Measurements from ENCODE around the gene PLAGL2. TPM values are rescaled to one million over a fixed set of nuclear protein-coding genes. Genes with fewer than 3 reads are reported as not detected.

PLAGL2 gene
- total RNA-seq, 1 experiment from 2014 or later = 40.6 TPM

DNA sequence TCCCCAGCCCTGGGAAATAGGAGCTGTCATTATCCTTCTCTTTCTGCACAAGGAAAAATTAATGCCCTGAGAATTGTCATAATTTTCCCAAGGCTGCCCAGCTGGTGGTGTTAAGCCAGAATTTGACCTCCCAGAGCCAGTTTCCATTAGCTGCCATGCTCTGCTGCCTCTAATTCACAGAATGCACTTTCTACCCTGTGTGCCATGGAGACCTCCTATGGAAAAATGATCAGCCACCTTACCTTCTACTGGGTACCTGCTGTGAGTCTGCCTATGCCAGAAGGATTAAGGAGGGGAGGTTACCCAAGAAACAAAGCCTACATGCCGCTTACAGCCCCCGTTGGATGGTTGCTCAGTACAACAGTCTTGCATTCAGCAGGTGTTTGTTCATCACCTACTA is 29.3 kb upstream of the PLAGL2 start:
- peaks cover 6% of the 10 kb centered on the region; the same call in 1 of the 2 replicates for H3K4me1 ChIP-seq (ENCODE audit: control insufficient read depth, insufficient read depth, low read length)
- H3K9me3 ChIP-seq (ENCODE audit: control insufficient read depth, insufficient read depth, low read depth, low read length) = no peaks in the 10 kb centered on the region
- ChIA-PET CTCF (interaction anchor here (0.6 kb wide), 1 partner anchor 9 kb away, joined by 10 read pairs; no protein-coding TSS in a partner anchor), POLR2A (no interaction called here)
- in situ Hi-C loops (cut with HindIII; ENCODE audit: low pct_unique_long_range_greater_than_20kb, low sequenced_read_pairs) = no loop called here
- no peak for DNase-seq (ENCODE audit: low read depth, low spot score)
- BruUV-seq (replicated peaks) = no TSS peak
- H3K4me3 ChIP-seq (ENCODE audit: low read depth in 2 of 2, low read length in 2 of 2) = no peak overlapping the region
- no peaks in the 10 kb centered on the region for H3K27me3 ChIP-seq (ENCODE audit: control insufficient read depth, insufficient read depth, low read length)
- TF ChIP-seq SIN3A (IDR thresholded peaks at IDR 0.05; ENCODE audit: borderline replicate concordance, insufficient read depth, low read depth, low read length) (no peak), POLR2AphosphoS5 (IDR thresholded peaks at IDR 0.05; ENCODE audit: low read depth, low read length) (no peak), TCF7L2 (IDR thresholded peaks at IDR 0.05; ENCODE audit: low read depth, low read length) (no peak)
- TF ChIP-seq, protein P1, sequence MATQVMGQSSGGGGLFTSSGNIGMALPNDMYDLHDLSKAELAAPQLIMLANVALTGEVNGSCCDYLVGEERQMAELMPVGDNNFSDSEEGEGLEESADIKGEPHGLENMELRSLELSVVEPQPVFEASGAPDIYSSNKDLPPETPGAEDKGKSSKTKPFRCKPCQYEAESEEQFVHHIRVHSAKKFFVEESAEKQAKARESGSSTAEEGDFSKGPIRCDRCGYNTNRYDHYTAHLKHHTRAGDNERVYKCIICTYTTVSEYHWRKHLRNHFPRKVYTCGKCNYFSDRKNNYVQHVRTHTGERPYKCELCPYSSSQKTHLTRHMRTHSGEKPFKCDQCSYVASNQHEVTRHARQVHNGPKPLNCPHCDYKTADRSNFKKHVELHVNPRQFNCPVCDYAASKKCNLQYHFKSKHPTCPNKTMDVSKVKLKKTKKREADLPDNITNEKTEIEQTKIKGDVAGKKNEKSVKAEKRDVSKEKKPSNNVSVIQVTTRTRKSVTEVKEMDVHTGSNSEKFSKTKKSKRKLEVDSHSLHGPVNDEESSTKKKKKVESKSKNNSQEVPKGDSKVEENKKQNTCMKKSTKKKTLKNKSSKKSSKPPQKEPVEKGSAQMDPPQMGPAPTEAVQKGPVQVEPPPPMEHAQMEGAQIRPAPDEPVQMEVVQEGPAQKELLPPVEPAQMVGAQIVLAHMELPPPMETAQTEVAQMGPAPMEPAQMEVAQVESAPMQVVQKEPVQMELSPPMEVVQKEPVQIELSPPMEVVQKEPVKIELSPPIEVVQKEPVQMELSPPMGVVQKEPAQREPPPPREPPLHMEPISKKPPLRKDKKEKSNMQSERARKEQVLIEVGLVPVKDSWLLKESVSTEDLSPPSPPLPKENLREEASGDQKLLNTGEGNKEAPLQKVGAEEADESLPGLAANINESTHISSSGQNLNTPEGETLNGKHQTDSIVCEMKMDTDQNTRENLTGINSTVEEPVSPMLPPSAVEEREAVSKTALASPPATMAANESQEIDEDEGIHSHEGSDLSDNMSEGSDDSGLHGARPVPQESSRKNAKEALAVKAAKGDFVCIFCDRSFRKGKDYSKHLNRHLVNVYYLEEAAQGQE (IDR thresholded peaks at IDR 0.05; ENCODE audit: insufficient read depth in 1 of 2, low read depth in 2 of 2, low read length in 1 of 2) = no peak
- TF ChIP-seq, protein P2, sequence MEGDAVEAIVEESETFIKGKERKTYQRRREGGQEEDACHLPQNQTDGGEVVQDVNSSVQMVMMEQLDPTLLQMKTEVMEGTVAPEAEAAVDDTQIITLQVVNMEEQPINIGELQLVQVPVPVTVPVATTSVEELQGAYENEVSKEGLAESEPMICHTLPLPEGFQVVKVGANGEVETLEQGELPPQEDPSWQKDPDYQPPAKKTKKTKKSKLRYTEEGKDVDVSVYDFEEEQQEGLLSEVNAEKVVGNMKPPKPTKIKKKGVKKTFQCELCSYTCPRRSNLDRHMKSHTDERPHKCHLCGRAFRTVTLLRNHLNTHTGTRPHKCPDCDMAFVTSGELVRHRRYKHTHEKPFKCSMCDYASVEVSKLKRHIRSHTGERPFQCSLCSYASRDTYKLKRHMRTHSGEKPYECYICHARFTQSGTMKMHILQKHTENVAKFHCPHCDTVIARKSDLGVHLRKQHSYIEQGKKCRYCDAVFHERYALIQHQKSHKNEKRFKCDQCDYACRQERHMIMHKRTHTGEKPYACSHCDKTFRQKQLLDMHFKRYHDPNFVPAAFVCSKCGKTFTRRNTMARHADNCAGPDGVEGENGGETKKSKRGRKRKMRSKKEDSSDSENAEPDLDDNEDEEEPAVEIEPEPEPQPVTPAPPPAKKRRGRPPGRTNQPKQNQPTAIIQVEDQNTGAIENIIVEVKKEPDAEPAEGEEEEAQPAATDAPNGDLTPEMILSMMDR (IDR thresholded peaks at IDR 0.05) = no peak
- intact Hi-C loops (cut with micrococcal nuclease; ENCODE audit: unreplicated experiment) = no loop called here
- peaks cover 15% of the 10 kb centered on the region for H3K36me3 ChIP-seq (ENCODE audit: control insufficient read depth, insufficient read depth, low read length)
- H3K27ac ChIP-seq (ENCODE audit: low read length) = no peak overlapping the region
- ATAC-seq = no peak

DNA sequence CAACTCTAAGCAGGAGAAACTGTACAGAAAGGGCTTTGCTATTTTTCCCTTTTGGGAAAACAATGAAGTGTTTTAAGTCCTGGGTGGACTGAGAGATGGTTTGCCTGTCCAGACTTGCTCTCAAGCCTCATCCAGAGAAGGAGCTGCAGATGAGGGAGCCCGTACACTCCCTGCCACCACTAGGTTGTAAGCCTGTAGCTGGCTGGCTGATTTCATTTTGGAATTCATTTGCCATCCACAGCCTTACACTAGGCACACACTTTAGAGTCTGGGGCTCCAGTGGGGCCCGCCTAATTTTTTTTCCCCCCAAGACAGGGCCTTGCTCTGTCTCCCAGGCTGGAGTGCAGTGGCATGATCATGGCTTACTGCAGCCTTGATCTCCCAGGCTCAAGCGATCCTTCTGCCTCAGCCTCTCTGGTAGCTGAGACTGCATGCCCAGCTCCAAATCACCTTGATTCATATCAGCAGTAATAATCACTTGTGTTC is 28.5 kb upstream of the PLAGL2 start:
- Histone ChIP-seq H3K4me3 (ENCODE audit: low read depth in 2 of 2, low read length in 2 of 2) (no peak overlapping the region), H3K9me3 (ENCODE audit: control insufficient read depth, insufficient read depth, low read depth, low read length) (no peaks in the 10 kb centered on the region), H3K27ac (ENCODE audit: low read length) (no peak overlapping the region), H3K27me3 (ENCODE audit: control insufficient read depth, insufficient read depth, low read length) (no peaks in the 10 kb centered on the region), H3K36me3 (ENCODE audit: control insufficient read depth, insufficient read depth, low read length) (peaks cover 21% of the 10 kb centered on the region), H3K4me1 (ENCODE audit: control insufficient read depth, insufficient read depth, low read length) (peaks cover 6% of the 10 kb centered on the region; the same call in 1 of the 2 replicates)
- no peak for DNase-seq (ENCODE audit: low read depth, low spot score)
- BruUV-seq (replicated peaks) = no TSS peak
- ChIA-PET CTCF (interaction anchor here (0.6 kb wide), 2 partner anchors 18 to 81 kb away, joined by 3 to 4 read pairs; no protein-coding TSS in a partner anchor), POLR2A (no interaction called here)
- ATAC-seq = no peak
- no peak for TF ChIP-seq SIN3A (IDR thresholded peaks at IDR 0.05; ENCODE audit: borderline replicate concordance, insufficient read depth, low read depth, low read length)
- TF ChIP-seq, protein P1 (IDR thresholded peaks at IDR 0.05; ENCODE audit: insufficient read depth in 1 of 2, low read depth in 2 of 2, low read length in 1 of 2) = no peak
- TF ChIP-seq, protein P2 (IDR thresholded peaks at IDR 0.05) = no peak
- TF ChIP-seq POLR2AphosphoS5 (IDR thresholded peaks at IDR 0.05; ENCODE audit: low read depth, low read length) = no peak
- TF ChIP-seq TCF7L2 (IDR thresholded peaks at IDR 0.05; ENCODE audit: low read depth, low read length) = no peak
- intact Hi-C loops (cut with micrococcal nuclease; ENCODE audit: unreplicated experiment) (no loop called here), in situ Hi-C loops (cut with HindIII; ENCODE audit: low pct_unique_long_range_greater_than_20kb, low sequenced_read_pairs) (no loop called here)

All from Panc1 (cell line).